GM12801 (cell line): Measurements from ENCODE around the gene TNPO1.

Source experiments
- CTCF ChIP-seq: IDR thresholded peaks from one replicate; pipeline ENCODE4 v1.5.1; 2011; ENCODE audit warnings: control low read depth; ENCODE audit not compliant: insufficient read length; ENCODE audit errors: extremely low read depth

The TNPO1 gene

DNA sequence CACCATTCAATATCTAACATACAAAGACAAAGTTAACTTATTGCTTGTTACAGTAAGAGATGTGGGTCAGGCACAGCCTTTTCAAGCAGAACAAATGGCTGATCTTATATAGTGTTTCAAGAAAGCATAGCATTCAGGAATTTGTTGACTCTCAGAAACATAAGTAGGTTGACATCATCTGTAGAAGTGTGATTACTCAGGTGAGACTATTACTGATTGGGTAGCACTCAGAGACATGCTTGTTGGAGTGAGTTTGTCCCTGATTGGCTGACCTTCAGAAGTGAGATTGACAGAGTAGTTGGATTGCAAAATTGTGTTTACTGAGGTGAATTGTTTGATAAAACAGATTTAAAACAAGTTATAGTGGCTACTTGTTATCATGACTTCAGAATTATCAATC, 30.7 kb upstream of the TNPO1 start:
- no peak for TF ChIP-seq CTCF

- TF ChIP-seq CTCF, result no peak
Measured at GRCh38 chr5:72786676-72787075, 29.8 kb upstream of the TNPO1 start.

DNA sequence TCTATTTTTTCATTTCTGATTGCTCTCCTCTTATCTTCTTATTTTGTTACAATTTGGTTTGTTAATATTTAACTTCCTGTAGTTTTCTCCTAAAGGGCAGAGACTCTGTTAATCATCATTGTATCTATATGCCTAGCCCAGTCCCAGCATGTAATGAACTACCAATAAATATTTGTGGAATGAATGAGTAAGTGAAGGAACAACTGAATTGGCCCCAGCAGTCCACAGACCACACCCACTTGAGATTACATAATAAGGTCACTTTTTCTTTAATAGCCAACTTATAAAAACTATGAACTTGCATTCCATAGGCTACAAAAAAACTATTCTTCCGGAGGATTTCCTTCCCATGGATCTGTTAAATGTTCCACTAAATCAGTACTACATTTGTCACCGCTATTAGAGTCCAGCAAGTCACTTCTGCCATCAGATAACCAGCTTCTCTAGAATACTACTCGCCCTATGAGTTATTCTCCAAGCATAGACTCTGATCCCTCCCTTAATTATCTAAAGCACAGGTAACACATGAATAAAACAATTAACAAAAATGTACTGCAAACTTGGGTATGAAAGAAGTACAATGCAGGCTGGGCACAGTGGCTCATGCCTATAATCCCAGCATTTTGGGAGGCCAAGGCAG, 27.5 kb upstream of the TNPO1 start:
- no peak for TF ChIP-seq CTCF

DNA sequence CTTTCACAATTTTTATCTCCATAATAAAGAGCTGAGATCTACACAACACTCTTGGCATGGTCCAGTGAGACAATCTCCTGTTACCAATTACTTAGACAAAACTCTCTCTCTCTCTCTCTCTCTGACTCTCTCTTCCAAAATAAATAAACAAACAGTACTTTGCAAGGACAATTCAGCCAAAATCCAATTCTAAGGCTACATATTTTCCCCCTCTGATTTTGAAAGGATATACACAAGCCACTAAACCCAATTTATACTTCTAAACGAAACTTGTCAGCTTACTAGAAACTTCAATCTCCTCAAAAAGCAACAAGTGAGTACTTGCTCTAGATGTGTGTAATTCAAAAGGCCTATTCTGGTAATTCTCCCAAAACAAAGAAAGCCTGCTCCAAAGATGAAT, 26.3 kb upstream of the TNPO1 start:
- no peak for TF ChIP-seq CTCF

GRCh38 chr5:72796001-72796400, 20.5 kb upstream of the TNPO1 start:
- TF ChIP-seq CTCF, result no peak

DNA sequence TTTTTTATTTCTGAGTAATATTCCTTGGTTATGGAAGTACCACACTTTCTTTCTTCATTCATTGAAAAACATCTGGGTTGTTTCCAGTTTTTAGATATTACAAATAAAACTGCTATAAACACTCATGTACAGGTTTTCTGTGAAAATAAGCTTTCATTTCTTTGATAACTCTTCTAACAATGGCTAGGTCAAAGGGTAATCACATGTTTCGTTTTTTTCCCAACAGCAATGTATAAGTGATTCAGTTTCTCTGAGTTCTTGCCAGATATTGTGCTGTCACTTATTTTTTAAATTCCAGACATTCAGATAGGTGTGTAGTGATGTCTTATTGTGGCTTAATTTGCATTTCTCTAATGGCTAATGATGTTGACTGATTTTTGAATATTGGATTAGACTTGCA, 16.7 kb upstream of the TNPO1 start:
- no peak for TF ChIP-seq CTCF

- TF ChIP-seq CTCF, result no peak
Measured at GRCh38 chr5:72811849-72812248, 4.6 kb upstream of the TNPO1 start.

DNA sequence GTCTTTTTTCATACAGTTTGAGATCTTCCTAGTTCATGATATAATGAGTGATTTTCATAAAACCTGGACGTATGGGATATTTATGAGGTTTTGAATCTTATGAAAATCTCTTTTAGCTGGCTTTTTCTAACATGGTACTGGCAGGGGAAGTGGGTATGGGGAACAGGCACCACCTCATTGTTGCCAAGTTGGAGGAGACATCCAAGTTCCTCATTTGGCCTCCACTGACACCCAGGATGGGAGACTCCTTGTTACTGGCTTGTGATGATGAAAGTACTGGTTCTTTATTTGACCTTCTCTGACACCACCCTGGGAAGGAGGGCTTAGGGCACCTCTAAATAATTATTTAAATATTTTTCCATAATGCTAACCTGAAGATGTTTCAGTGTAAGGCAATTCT, 4.0 kb upstream of the TNPO1 start:
- no peak for TF ChIP-seq CTCF
